OCI-LY1 (cell line): ENCODE results near the gene GABBR2.

Experiments
- H2AFZ ChIP-seq: fragments of 200-600 bp; sonication (generic), shearing (Covaris generic); 2 replicates; pipeline ENCODE4 v1.6.0; 2014; ENCODE audit warnings: antibody characterized with exemption, mild to moderate bottlenecking, low read length
- H3F3A ChIP-seq: fragments of 200-600 bp; sonication (generic), shearing (Covaris generic); 2 replicates; pipeline ENCODE4 v1.6.0; 2014; ENCODE audit warnings: mild to moderate bottlenecking, antibody characterized with exemption, low read length, moderate library complexity; ENCODE audit not compliant: insufficient read depth
- H3K27ac ChIP-seq: fragments of 200-600 bp; sonication (generic); 2 replicates; pipeline ENCODE4 v1.5.1; 2014; ENCODE audit warnings: low read length, mixed run types, mild to moderate bottlenecking, low read depth; ENCODE audit not compliant: poor library complexity, severe bottlenecking
- H3K27me3 ChIP-seq: fragments of 200-600 bp; sonication (generic); 2 replicates; pipeline ENCODE4 v1.6.0; 2014; ENCODE audit warnings: antibody characterized with exemption, mild to moderate bottlenecking, low read length, moderate library complexity; ENCODE audit not compliant: insufficient read depth
- H3K36me3 ChIP-seq: fragments of 200-600 bp; sonication (generic); 2 replicates; pipeline ENCODE4 v1.6.1; 2014; ENCODE audit warnings: mild to moderate bottlenecking, antibody characterized with exemption, low read length, moderate library complexity, mixed read lengths; ENCODE audit not compliant: insufficient read depth
- H3K4me1 ChIP-seq: fragments of 200-600 bp; sonication (generic); 2 replicates; pipeline ENCODE4 v1.5.1; 2014; ENCODE audit warnings: mild to moderate bottlenecking, low read length, moderate library complexity; ENCODE audit not compliant: insufficient read depth, severe bottlenecking
- H3K4me2 ChIP-seq: fragments of 200-600 bp; sonication (generic), shearing (Covaris generic); 2 replicates; pipeline ENCODE4 v1.6.1; 2014; ENCODE audit warnings: low read length
- H3K4me3 ChIP-seq: fragments of 200-600 bp; sonication (generic); 2 replicates; pipeline ENCODE4 v1.5.1; 2014; ENCODE audit warnings: low read length, low read depth, mild to moderate bottlenecking, mixed read lengths; ENCODE audit not compliant: poor library complexity, severe bottlenecking
- H3K79me2 ChIP-seq: fragments of 200-600 bp; shearing (Covaris generic); 2 replicates; pipeline ENCODE4 v1.6.1; 2016; ENCODE audit warnings: mixed run types, low read length, mixed read lengths; ENCODE audit not compliant: insufficient read depth
- H3K9ac ChIP-seq: fragments of 200-600 bp; sonication (generic), shearing (Covaris generic); 2 replicates; pipeline ENCODE4 v1.6.1; 2014; ENCODE audit warnings: mild to moderate bottlenecking, low read length, mixed read lengths
- H3K9me2 ChIP-seq: fragments of 200-600 bp; sonication (generic), shearing (Covaris generic); 2 replicates; pipeline ENCODE4 v1.6.1; 2014; ENCODE audit warnings: low read depth, mild to moderate bottlenecking, low read length, mixed read lengths
- H3K9me3 ChIP-seq: fragments of 200-600 bp; shearing (Covaris generic); 2 replicates; pipeline ENCODE4 v1.6.1; 2014; ENCODE audit warnings: low read length, mixed read lengths
- H4K20me1 ChIP-seq: fragments of 200-600 bp; sonication (generic), shearing (Covaris generic); 2 replicates; pipeline ENCODE4 v1.6.0; 2016; ENCODE audit warnings: mild to moderate bottlenecking, low read length; ENCODE audit not compliant: insufficient read depth
- CTCF ChIP-seq: fragments of 200-600 bp; sonication (generic), shearing (Covaris generic); IDR thresholded peaks from 2 replicates; pipeline ENCODE4 v1.5.1; 2017; ENCODE audit warnings: mild to moderate bottlenecking, antibody characterized with exemption, low read length, moderate library complexity, mixed read lengths
- EZH2 ChIP-seq: fragments of 200-600 bp; sonication (generic), shearing (Covaris generic); IDR thresholded peaks from 2 replicates; pipeline ENCODE4 v1.8.0; 2017; ENCODE audit warnings: borderline replicate concordance, mixed run types, mild to moderate bottlenecking, antibody characterized with exemption, low read length, moderate library complexity, mixed read lengths

The GABBR2 gene

GRCh38 chr9:98281281-98281680 is 427.5 kb downstream of the GABBR2 start:
- no peak for TF ChIP-seq CTCF
- no peak for TF ChIP-seq EZH2
- no peaks in the 10 kb centered on the region for H3K9me2 ChIP-seq
- no peak overlapping the region for H3K4me3 ChIP-seq
- no peak overlapping the region for H3K9ac ChIP-seq
- H3K4me1 ChIP-seq, result no peaks in the 10 kb centered on the region
- H3K4me2 ChIP-seq, result no peak overlapping the region
- 0 out of 2 replicates have a peak, but pooled peaks cover 4% of the 10 kb centered on the region for H3K27me3 ChIP-seq
- no peak overlapping the region for H2AFZ ChIP-seq
- H3K79me2 ChIP-seq, result no peaks in the 10 kb centered on the region
- no peaks in the 10 kb centered on the region for H3K9me3 ChIP-seq
- no peaks in the 10 kb centered on the region for H4K20me1 ChIP-seq
- no peaks in the 10 kb centered on the region for H3F3A ChIP-seq
- H3K36me3 ChIP-seq, result no peaks in the 10 kb centered on the region
- no peak overlapping the region for H3K27ac ChIP-seq

- H3K27ac ChIP-seq, result no peak overlapping the region
- no peaks in the 10 kb centered on the region for H3K79me2 ChIP-seq
- H3K9me2 ChIP-seq, result no peaks in the 10 kb centered on the region
- H3K36me3 ChIP-seq, result no peaks in the 10 kb centered on the region
- H3F3A ChIP-seq, result no peaks in the 10 kb centered on the region
- H4K20me1 ChIP-seq, result no peaks in the 10 kb centered on the region
- TF ChIP-seq EZH2 (no peak), CTCF (no peak)
- H3K4me3 ChIP-seq, result no peak overlapping the region
- H2AFZ ChIP-seq, result no peak overlapping the region
- H3K4me1 ChIP-seq, result no peaks in the 10 kb centered on the region
- 0 out of 2 replicates have a peak, but pooled peaks cover 6% of the 10 kb centered on the region for H3K27me3 ChIP-seq
- H3K4me2 ChIP-seq, result no peak overlapping the region
- H3K9ac ChIP-seq, result no peak overlapping the region
- no peaks in the 10 kb centered on the region for H3K9me3 ChIP-seq
Measured at GRCh38 chr9:98280574-98280973, 428.2 kb downstream of the GABBR2 start.

GRCh38 chr9:98280162-98280561 is 428.6 kb downstream of the GABBR2 start:
- Histone ChIP-seq H3K4me2 (no peak overlapping the region), H3K27me3 (0 out of 2 replicates have a peak, but pooled peaks cover 6% of the 10 kb centered on the region), H3K4me1 (no peaks in the 10 kb centered on the region), H3K36me3 (no peaks in the 10 kb centered on the region), H3K9me2 (no peaks in the 10 kb centered on the region), H3K79me2 (no peaks in the 10 kb centered on the region), H3K9me3 (no peaks in the 10 kb centered on the region), H3F3A (no peaks in the 10 kb centered on the region), H3K4me3 (no peak overlapping the region), H4K20me1 (no peaks in the 10 kb centered on the region), H3K9ac (no peak overlapping the region), H2AFZ (no peak overlapping the region), H3K27ac (no peak overlapping the region)
- TF ChIP-seq CTCF (no peak), EZH2 (no peak)
